Nephron progenitor cell (in vitro differentiated cells): ENCODE measurements around the gene CARS1.

Experiments used
- DNase-seq: peaks from one replicate; pipeline ENCODE4 v3.0.0; 2021
- H3K27ac Mint-ChIP-seq: 2 replicates; pipeline ENCODE4 v1.8.0; 2021; ENCODE audit warnings: mild to moderate bottlenecking, moderate library complexity, mixed read lengths
- H3K27me3 Mint-ChIP-seq: 2 replicates; pipeline ENCODE4 v1.8.0; 2021; ENCODE audit warnings: mild to moderate bottlenecking, low read depth, mixed read lengths; ENCODE audit not compliant: poor library complexity
- H3K36me3 Mint-ChIP-seq: 2 replicates; pipeline ENCODE4 v1.8.0; 2021; ENCODE audit warnings: low read depth, mixed read lengths
- H3K4me1 Mint-ChIP-seq: 2 replicates; pipeline ENCODE4 v1.8.0; 2021; ENCODE audit warnings: mixed read lengths
- H3K4me3 Mint-ChIP-seq: 2 replicates; pipeline ENCODE4 v1.8.0; 2021; ENCODE audit warnings: mild to moderate bottlenecking, moderate library complexity, mixed read lengths
- H3K9me3 Mint-ChIP-seq: 2 replicates; pipeline ENCODE4 v1.8.0; 2021; ENCODE audit warnings: mild to moderate bottlenecking, moderate library complexity, mixed read lengths
- CTCF ChIP-seq: fragments of 200-600 bp; sonication (generic); IDR thresholded peaks from 2 replicates; pipeline ENCODE4 v1.5.0; 2021; ENCODE audit warnings: antibody characterized with exemption

The CARS1 gene

GRCh38 chr11:3086671-3087150, 29.5 kb upstream of the CARS1 start:
- Mint-ChIP-seq H3K36me3 (no peaks in the 10 kb centered on the region), H3K27ac (no peak overlapping the region), H3K9me3 (no peaks in the 10 kb centered on the region), H3K4me3 (no peak overlapping the region), H3K4me1 (peaks cover under 1% of the 10 kb centered on the region), H3K27me3 (peaks cover 14% of the 10 kb centered on the region)
- DNase-seq, result no peak
- TF ChIP-seq CTCF, result no peak

- no peak overlapping the region for H3K4me3 Mint-ChIP-seq
- H3K27me3 Mint-ChIP-seq, result peaks cover 14% of the 10 kb centered on the region
- no peaks in the 10 kb centered on the region for H3K9me3 Mint-ChIP-seq
- no peak for DNase-seq
- H3K36me3 Mint-ChIP-seq, result no peaks in the 10 kb centered on the region
- TF ChIP-seq CTCF, result no peak
- no peaks in the 10 kb centered on the region for H3K4me1 Mint-ChIP-seq
- H3K27ac Mint-ChIP-seq, result no peak overlapping the region
Observed at GRCh38 chr11:3086114-3086513, 28.9 kb upstream of the CARS1 start.

- TF ChIP-seq CTCF, result no peak
- Mint-ChIP-seq H3K27ac (no peak overlapping the region), H3K4me1 (no peaks in the 10 kb centered on the region), H3K27me3 (peaks cover 16% of the 10 kb centered on the region), H3K9me3 (no peaks in the 10 kb centered on the region), H3K36me3 (no peaks in the 10 kb centered on the region), H3K4me3 (no peak overlapping the region)
- DNase-seq, result no peak
Observed at GRCh38 chr11:3085052-3085451, 27.8 kb upstream of the CARS1 start.

GRCh38 chr11:3083321-3083720, 26.1 kb upstream of the CARS1 start:
- Mint-ChIP-seq H3K4me1 (no peaks in the 10 kb centered on the region), H3K27me3 (peaks cover 21% of the 10 kb centered on the region), H3K36me3 (no peaks in the 10 kb centered on the region), H3K27ac (no peak overlapping the region), H3K9me3 (no peaks in the 10 kb centered on the region), H3K4me3 (no peak overlapping the region)
- no peak for DNase-seq
- TF ChIP-seq CTCF, result no peak

- H3K27ac Mint-ChIP-seq, result no peak overlapping the region
- TF ChIP-seq CTCF, result no peak
- H3K9me3 Mint-ChIP-seq, result no peaks in the 10 kb centered on the region
- no peak for DNase-seq
- H3K4me3 Mint-ChIP-seq, result no peak overlapping the region
- no peaks in the 10 kb centered on the region for H3K36me3 Mint-ChIP-seq
- H3K27me3 Mint-ChIP-seq, result peaks cover 21% of the 10 kb centered on the region
- H3K4me1 Mint-ChIP-seq, result no peaks in the 10 kb centered on the region
Observed at GRCh38 chr11:3081386-3081751, 24.1 kb upstream of the CARS1 start.

- Mint-ChIP-seq H3K36me3 (no peaks in the 10 kb centered on the region), H3K9me3 (no peaks in the 10 kb centered on the region), H3K4me3 (no peak overlapping the region), H3K27ac (no peak overlapping the region), H3K4me1 (no peaks in the 10 kb centered on the region), H3K27me3 (peaks cover 20% of the 10 kb centered on the region)
- DNase-seq, result no peak
- TF ChIP-seq CTCF, result no peak
Observed at GRCh38 chr11:3080733-3081385, 23.6 kb upstream of the CARS1 start.
